H1 (cell line): ENCODE measurements around the gene FOSL1. TPM values are rescaled to one million over a fixed set of nuclear protein-coding genes. Genes with fewer than 3 reads are reported as not detected.

Source experiments
- ASH2L ChIP-seq: fragments of 200-600, 300-600 bp; sonication (generic); IDR thresholded peaks from one replicate; pipeline ENCODE4 v1.7.1; 2017; ENCODE audit warnings: low read length
- CHD1 ChIP-seq: IDR thresholded peaks from 2 replicates; pipeline ENCODE4 v1.6.1; 2012; ENCODE audit warnings: low read depth, low read length, improper control_type of control experiment
- CHD2 ChIP-seq: IDR thresholded peaks from 2 replicates; pipeline ENCODE4 v1.6.1; 2012; ENCODE audit warnings: low read length, improper control_type of control experiment
- CHD7 ChIP-seq: fragments of 300-600 bp; sonication (generic); IDR thresholded peaks from 2 replicates; pipeline ENCODE4 v1.7.1; 2012; ENCODE audit warnings: low read length, moderate library complexity, mild to moderate bottlenecking, inconsistent platforms; ENCODE audit not compliant: insufficient replicate concordance
- CTBP2 ChIP-seq: IDR thresholded peaks from 2 replicates; pipeline ENCODE4 v1.7.0; 2011; ENCODE audit warnings: borderline replicate concordance, mild to moderate bottlenecking, moderate library complexity, mixed read lengths, low read length; ENCODE audit not compliant: insufficient read depth, insufficient read length
- JUN ChIP-seq: IDR thresholded peaks from 2 replicates; pipeline ENCODE4 v1.6.1; 2011; ENCODE audit warnings: low read depth, mild to moderate bottlenecking, improper control_type of control experiment, low read length
- MAFK ChIP-seq: IDR thresholded peaks from 2 replicates; pipeline ENCODE4 v1.6.1; 2012; ENCODE audit warnings: low read depth, mild to moderate bottlenecking, improper control_type of control experiment, low read length
- POLR2AphosphoS5 ChIP-seq: IDR thresholded peaks from 2 replicates; pipeline ENCODE4 v1.6.1; 2011; ENCODE audit warnings: low read depth, low read length
- RFX5 ChIP-seq: IDR thresholded peaks from 2 replicates; pipeline ENCODE4 v1.6.1; 2011; ENCODE audit warnings: low read depth, low read length, improper control_type of control experiment, borderline replicate concordance
- SIRT6 ChIP-seq: IDR thresholded peaks from one replicate; pipeline ENCODE4 v1.7.1; 2012; ENCODE audit warnings: low read length, inconsistent platforms
- SRF ChIP-seq: IDR thresholded peaks from 2 replicates; pipeline ENCODE4 v1.6.1; 2011; ENCODE audit warnings: mild to moderate bottlenecking, low read depth, low read length, moderate library complexity
- TEAD4 ChIP-seq: IDR thresholded peaks from 2 replicates; pipeline ENCODE4 v1.6.1; 2012; ENCODE audit warnings: low read depth, low read length, inconsistent platforms, mixed read lengths
- ZNF274 ChIP-seq: IDR thresholded peaks from 2 replicates; pipeline ENCODE4 v1.7.0; 2012; ENCODE audit warnings: low read length, borderline replicate concordance; ENCODE audit errors: extremely low read depth
- polyA plus RNA-seq, 7 experiments: library from polyadenylated mRNA; depleted of rRNA in 3 of 7; stranded (reverse) in 5 of 7; unstranded in 2 of 7; fragments of >200 nt in 5 of 7; fragments of 200-250 nt in 2 of 7; gene quantifications; 1 replicate in 5 of 7; 2 replicates in 1 of 7; 4 replicates in 1 of 7; pipeline versions ENCODE4 v1.2.1 to v1.2.3, GENCODE V29; 2011 to 2013; ENCODE audit warnings: missing spikeins in 2 of 7, mixed read lengths in 2 of 7
- total RNA-seq: library from RNA; stranded (reverse); fragmentation: NEBNext Ultra II Directional; extraction: Animal tissue kit (Norgen Biotek cat#: 25700); gene quantifications from 2 replicates; pipeline ENCODE4 v1.2.1, GENCODE V29; 2021

The FOSL1 gene
- total and polyA plus RNA-seq, 2 of the 8 experiments (the other 6 are each of a cell fraction or from before 2014, with no cell fraction given): 6.3 to 7.2 TPM

GRCh38 chr11:65919141-65919572 is 19.0 kb upstream of the FOSL1 start, which contains the start of gene DRAP1 (continued):
- TF ChIP-seq CHD7: no peak
- peak; percentile 66 for TF ChIP-seq ASH2L
- peak; percentile 2; the same call in 1 of the 2 replicates for TF ChIP-seq MAFK
- TF ChIP-seq CHD2: peak; percentile 67; the same call in 1 of the 2 replicates
- TF ChIP-seq TEAD4: peak; percentile 49; the same call in 1 of the 2 replicates
- TF ChIP-seq RFX5: no peak
- peak; percentile 77 for TF ChIP-seq CTBP2
- TF ChIP-seq SIRT6: no peak
- no peak for TF ChIP-seq JUN
- no peak for TF ChIP-seq POLR2AphosphoS5
- no peak for TF ChIP-seq ZNF274
- peak; percentile 32; the same call in 1 of the 2 replicates for TF ChIP-seq SRF
- no peak for TF ChIP-seq CHD1
